OCI-LY7 (cell line): ENCODE data around the gene HGFAC. TPM values are rescaled to one million over a fixed set of nuclear protein-coding genes. Genes with fewer than 3 reads are reported as not detected.

Experiments used
- BruUV-seq: library from RNA; stranded (reverse); fragments of 400-500 nt; replicated peaks from 2 replicates; lab custom pipeline; 2021; lab: Mats Ljungman, UMichigan
- CTCF ChIA-PET: fragments of 300-600 bp; sonication (Branson Sonifier 250); formaldehyde crosslinking; loops from one replicate; lab custom pipeline; 2022; ENCODE audit warnings: antibody characterized with exemption; ENCODE audit not compliant: unreplicated experiment; lab: Charles Lee
- POLR2A ChIA-PET: fragments of 300-600 bp; sonication (Branson Sonifier 250); formaldehyde crosslinking; loops from one replicate; lab custom pipeline; 2022; ENCODE audit warnings: antibody characterized with exemption; lab: Charles Lee
- DNase-seq: peaks from one replicate; pipeline ENCODE4 v3.0.0-alpha.2; 2015; ENCODE audit warnings: low spot score
- H2AFZ ChIP-seq: fragments of 200-600 bp; sonication (generic), shearing (Covaris generic); 2 replicates; pipeline ENCODE4 v1.6.1; 2014; ENCODE audit warnings: mild to moderate bottlenecking, antibody characterized with exemption, low read length, moderate library complexity
- H3K27ac ChIP-seq: fragments of 200-600 bp; sonication (generic); 2 replicates; pipeline ENCODE4 v1.5.1; 2014; ENCODE audit warnings: mixed run types, low read depth, mild to moderate bottlenecking, moderate library complexity, low read length, inconsistent platforms; ENCODE audit not compliant: poor library complexity, severe bottlenecking
- H3K36me3 ChIP-seq: fragments of 200-600 bp; sonication (generic); 2 replicates; pipeline ENCODE4 v1.6.1; 2014; ENCODE audit warnings: mild to moderate bottlenecking, antibody characterized with exemption, low read length, moderate library complexity, mixed read lengths; ENCODE audit not compliant: insufficient read depth
- H3K4me1 ChIP-seq: fragments of 200-600 bp; sonication (generic); 2 replicates; pipeline ENCODE4 v1.5.1; 2014; ENCODE audit warnings: mild to moderate bottlenecking, low read length; ENCODE audit not compliant: insufficient read depth, poor library complexity, severe bottlenecking
- H3K4me2 ChIP-seq: fragments of 200-600 bp; sonication (generic); 2 replicates; pipeline ENCODE4 v1.6.1; 2014; ENCODE audit warnings: mild to moderate bottlenecking, low read length
- H3K4me3 ChIP-seq: fragments of 200-600 bp; sonication (generic); 2 replicates; pipeline ENCODE4 v1.5.1; 2014; ENCODE audit warnings: mild to moderate bottlenecking, low read depth, low read length; ENCODE audit not compliant: poor library complexity, severe bottlenecking
- H3K79me2 ChIP-seq: fragments of 200-600 bp; sonication (generic); 2 replicates; pipeline ENCODE4 v1.6.1; 2016; ENCODE audit warnings: low read depth, mild to moderate bottlenecking, low read length, moderate library complexity, mixed read lengths; ENCODE audit not compliant: insufficient read depth
- H3K9me2 ChIP-seq: fragments of 200-600 bp; sonication (generic); 2 replicates; pipeline ENCODE4 v1.6.1; 2016; ENCODE audit warnings: mild to moderate bottlenecking, low read length, mixed read lengths; ENCODE audit not compliant: insufficient read depth
- H3K9me3 ChIP-seq: fragments of 200-600 bp; sonication (generic); 2 replicates; pipeline ENCODE4 v1.6.1; 2014; ENCODE audit warnings: mild to moderate bottlenecking, mixed run types, low read length, mixed read lengths
- H4K20me1 ChIP-seq: fragments of 200-600 bp; sonication (generic); 2 replicates; pipeline ENCODE4 v1.6.1; 2014; ENCODE audit warnings: mild to moderate bottlenecking, antibody characterized with exemption, low read length, moderate library complexity, mixed read lengths; ENCODE audit not compliant: insufficient read depth
- EZH2phosphoT487 ChIP-seq: fragments of 200-600 bp; sonication (generic); IDR thresholded peaks from 2 replicates; pipeline ENCODE4 v1.6.1; 2018; ENCODE audit warnings: low read depth, borderline replicate concordance, mild to moderate bottlenecking, mixed run types, antibody characterized with exemption, low read length, moderate library complexity, mixed read lengths
- intact Hi-C: fragments of 100-400 bp; cut with micrococcal nuclease; formaldehyde crosslinking; loops from one replicate; pipeline ENCODE4 v1.10.0; 2022; ENCODE audit not compliant: unreplicated experiment
- total RNA-seq, 2 experiments: library from RNA; depleted of rRNA in 1 of 2; stranded (reverse); fragments of >200 nt in 1 of 2; shearing (Covaris generic) in 1 of 2; gene quantifications; 2 replicates each; pipeline ENCODE4 v1.2.3, GENCODE V29; 2014 to 2022
- TF ChIP-seq, protein P1 (sequence below): fragments of 200-600 bp; sonication (generic); conservative IDR thresholded peaks from 2 replicates; pipeline ENCODE4 v1.5.1; 2014; ENCODE audit warnings: mild to moderate bottlenecking, antibody characterized with exemption, low read length, moderate library complexity, mixed read lengths

The HGFAC gene
- total RNA-seq, 2 experiments from 2014 or later = not detected

DNA sequence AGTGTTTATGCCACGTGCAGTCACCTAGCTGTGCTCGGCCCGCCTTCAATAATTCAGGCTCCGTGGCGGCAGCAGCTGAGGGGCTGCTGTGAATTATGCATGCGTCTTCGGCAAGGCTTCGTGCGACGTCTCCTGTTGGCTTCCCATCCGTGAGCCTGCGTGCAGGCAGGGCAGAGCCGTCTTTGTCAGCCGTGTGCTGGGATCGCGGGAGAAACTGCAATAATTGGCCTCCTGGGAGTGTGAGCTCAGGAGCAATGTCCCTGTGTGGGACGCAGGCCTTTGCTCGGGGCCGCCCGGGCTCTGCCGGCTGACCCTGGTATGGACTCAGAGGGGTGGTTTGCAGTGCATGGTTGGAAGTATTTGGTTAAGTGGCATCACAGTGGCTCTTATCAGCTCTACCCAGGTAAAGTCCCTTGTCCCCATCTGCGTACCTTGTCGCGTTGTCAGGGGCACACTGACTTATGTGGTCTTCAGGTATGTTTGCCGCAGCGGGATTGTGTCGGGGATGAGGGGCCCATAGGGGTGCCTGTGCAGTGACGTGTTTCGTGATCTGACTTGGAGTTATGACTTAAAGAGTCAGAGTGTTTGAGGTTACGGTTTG, 34.5 kb upstream of the HGFAC start:
- Histone ChIP-seq H2AFZ (no peak overlapping the region), H3K4me1 (no peaks in the 10 kb centered on the region), H3K79me2 (no peaks in the 10 kb centered on the region), H3K9me3 (no peaks in the 10 kb centered on the region), H3K27ac (no peak overlapping the region), H3K36me3 (no peaks in the 10 kb centered on the region), H3K9me2 (no peaks in the 10 kb centered on the region), H3K4me2 (no peak overlapping the region), H4K20me1 (no peaks in the 10 kb centered on the region), H3K4me3 (no peak overlapping the region)
- ChIA-PET CTCF (no interaction called here), POLR2A (no interaction called here)
- DNase-seq = no peak
- no TSS peak for BruUV-seq
- TF ChIP-seq EZH2phosphoT487 = no peak
- TF ChIP-seq, protein P1, sequence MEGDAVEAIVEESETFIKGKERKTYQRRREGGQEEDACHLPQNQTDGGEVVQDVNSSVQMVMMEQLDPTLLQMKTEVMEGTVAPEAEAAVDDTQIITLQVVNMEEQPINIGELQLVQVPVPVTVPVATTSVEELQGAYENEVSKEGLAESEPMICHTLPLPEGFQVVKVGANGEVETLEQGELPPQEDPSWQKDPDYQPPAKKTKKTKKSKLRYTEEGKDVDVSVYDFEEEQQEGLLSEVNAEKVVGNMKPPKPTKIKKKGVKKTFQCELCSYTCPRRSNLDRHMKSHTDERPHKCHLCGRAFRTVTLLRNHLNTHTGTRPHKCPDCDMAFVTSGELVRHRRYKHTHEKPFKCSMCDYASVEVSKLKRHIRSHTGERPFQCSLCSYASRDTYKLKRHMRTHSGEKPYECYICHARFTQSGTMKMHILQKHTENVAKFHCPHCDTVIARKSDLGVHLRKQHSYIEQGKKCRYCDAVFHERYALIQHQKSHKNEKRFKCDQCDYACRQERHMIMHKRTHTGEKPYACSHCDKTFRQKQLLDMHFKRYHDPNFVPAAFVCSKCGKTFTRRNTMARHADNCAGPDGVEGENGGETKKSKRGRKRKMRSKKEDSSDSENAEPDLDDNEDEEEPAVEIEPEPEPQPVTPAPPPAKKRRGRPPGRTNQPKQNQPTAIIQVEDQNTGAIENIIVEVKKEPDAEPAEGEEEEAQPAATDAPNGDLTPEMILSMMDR = no peak
- intact Hi-C loops = no loop called here

DNA sequence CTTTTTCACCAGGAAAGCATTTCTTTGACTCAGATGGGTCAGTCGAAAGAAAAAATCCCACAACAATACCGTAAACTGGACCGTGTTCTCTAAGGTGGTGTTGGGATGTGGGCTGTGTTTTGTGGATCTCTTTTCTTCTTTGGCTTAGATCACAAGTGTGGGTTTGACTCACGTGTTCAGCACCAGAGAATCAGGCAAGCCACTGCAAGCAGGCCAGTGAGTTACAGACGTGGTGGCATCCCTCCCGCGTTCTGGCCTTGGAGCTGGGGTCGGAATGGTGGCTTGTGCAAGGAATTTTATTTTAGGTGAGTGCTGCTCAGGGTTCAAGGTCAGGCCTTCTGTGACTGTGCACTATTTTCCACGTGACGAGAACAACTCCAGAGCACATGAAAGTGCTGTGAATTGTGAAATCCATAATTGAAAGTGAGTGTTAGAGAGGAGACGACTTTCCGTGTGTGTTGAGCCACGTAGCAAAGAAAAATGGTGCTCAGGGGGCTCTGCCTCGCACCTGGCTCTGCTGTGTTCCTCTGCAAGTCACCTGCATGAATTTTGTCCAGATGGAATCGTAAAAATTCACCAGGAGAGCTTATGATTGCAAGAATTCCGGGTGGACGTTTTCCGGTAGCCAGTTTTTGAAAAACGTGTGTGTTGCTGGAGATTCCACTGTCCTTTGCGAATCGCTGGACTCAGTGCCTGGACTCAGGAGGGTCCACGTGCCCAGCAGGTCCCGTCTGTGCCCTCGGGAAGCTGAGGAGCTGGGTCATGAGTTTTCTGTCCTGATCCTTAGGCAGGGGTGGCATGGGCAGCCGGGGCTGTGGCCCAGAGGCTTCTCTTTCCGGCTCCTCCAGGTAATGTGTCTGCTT, 33.6 kb upstream of the HGFAC start:
- no TSS peak for BruUV-seq
- POLR2A ChIA-PET = no interaction called here

More for the DNA sequence above, 33.6 kb upstream of the HGFAC start:
- DNase-seq = no peak
- Histone ChIP-seq H4K20me1 (no peaks in the 10 kb centered on the region), H3K4me1 (no peaks in the 10 kb centered on the region), H3K4me3 (no peak overlapping the region), H3K79me2 (no peaks in the 10 kb centered on the region), H3K4me2 (no peak overlapping the region), H3K9me2 (no peaks in the 10 kb centered on the region), H2AFZ (no peak overlapping the region), H3K36me3 (no peaks in the 10 kb centered on the region), H3K9me3 (no peaks in the 10 kb centered on the region), H3K27ac (no peak overlapping the region)
- CTCF ChIA-PET = no interaction called here
- intact Hi-C loops = no loop called here
- TF ChIP-seq, protein P1 = no peak
- TF ChIP-seq EZH2phosphoT487 = no peak
